Dedifferentiated amniotic fluid mesenchymal stem cell (primary cell): ENCODE measurements around the gene CSRNP3.
A peak's percentile ranks its signal among the peaks of the same experiment; 100 is the strongest.

Experiments used
- DNase-seq: peaks from one replicate; pipeline ENCODE4 v3.0.0-alpha.2; 2016; ENCODE audit errors: extremely low spot score

CSRNP3 gene

DNA sequence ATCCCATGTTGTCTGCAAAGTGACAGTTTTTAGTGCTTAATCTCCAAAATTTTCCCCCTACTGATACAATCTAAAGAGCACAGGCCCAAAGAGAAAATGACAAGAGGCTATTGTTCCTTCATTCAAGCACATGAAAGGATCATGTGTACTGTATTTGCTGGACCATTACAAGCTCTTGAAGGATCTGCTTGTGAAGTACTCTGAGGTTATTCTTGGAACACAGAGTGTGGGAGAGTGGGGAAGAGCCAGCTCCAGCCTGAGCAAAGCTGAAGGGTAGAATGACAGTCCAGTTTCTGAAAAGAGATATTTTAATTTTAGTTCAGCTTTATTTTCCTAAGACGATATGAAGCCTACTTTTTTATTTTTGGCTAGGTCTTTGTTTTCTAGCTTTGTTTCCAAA is 212.3 kb downstream of the CSRNP3 start:
- DNase-seq = no peak

DNA sequence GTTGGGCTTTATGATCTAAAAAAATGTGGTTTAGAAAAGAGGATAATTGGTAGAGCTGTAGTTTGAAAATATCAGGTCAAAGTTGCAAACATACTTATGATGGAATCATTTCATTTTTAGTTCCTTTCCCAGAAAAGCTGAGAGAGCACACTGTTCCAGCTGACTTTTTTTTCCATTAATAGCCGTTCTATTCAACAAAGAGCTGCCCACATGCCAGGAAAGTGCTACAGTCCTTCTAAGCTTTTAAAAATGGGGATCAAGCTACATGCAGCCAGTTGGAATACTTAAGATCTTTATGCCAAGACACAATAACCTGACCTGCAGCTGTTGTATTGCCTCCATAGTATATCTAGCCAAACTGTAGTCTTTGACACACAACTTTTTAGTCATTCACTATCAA is 213.0 kb downstream of the CSRNP3 start:
- DNase-seq = no peak

DNA sequence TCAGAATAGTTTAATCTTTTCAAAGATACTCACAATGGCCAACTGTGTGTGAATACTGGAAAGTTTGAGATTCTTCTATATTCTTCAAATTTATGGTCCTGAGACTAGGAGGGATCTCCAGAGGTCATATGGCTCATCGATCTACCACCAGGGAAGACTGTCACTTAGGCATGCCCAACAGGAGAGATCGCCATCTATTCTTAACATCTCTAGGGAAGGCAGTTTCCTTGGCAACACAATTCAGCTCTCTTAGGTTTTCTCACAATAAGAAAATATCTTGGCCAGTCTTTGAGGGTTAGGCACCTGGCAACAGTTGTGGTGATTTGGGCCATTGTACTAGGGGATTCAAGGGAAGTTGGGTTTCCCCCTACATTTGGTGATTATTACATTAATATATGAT is 217.3 kb downstream of the CSRNP3 start:
- no peak for DNase-seq

DNA sequence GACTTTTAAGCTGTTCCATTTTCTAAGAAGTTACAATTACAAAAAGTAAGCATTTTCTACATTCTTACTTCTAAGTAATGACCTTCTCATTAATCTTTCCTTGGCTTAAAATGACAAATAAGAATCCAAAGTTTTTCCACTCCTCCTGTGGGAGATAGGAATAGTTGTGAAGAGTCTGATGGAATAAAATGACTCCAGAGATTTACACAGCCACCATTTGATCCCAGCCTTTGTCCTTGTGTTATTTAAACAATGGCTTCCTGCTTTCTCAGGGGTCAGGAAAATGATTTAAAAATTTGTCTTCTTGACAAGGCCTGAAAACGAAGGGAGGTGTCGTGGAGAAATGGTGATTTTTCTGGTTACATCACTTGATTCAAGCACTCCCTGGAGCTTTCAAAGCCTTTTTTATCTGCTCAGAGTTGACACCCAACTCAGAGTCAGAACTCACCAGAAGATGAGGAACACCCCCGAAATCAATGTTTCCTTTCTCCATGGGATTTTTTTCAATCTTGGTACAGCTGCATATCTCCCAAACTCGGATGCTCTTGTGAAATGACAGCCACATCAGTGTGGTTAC is 218.0 kb downstream of the CSRNP3 start:
- no peak for DNase-seq

DNA sequence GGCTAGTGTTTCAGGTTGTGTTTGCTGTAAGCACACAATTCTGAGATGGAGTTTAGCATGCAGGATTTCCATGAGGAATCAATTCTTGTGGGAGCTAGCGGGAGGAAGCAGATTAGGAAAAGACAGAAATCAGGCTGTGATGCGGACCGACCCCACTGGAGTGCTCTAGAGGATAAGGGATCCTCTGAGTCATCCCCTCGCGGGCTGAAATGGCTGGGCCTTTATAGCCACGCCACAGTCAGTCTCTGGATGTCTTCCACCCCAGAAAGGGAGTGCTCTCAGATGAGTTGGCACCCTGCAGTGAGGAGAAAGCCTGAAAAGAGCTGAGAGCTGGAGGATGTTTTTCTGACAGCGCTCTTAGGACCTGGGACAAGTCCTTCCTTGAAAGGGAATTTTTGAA is 222.1 kb downstream of the CSRNP3 start:
- DNase-seq = peak; percentile 39

DNA sequence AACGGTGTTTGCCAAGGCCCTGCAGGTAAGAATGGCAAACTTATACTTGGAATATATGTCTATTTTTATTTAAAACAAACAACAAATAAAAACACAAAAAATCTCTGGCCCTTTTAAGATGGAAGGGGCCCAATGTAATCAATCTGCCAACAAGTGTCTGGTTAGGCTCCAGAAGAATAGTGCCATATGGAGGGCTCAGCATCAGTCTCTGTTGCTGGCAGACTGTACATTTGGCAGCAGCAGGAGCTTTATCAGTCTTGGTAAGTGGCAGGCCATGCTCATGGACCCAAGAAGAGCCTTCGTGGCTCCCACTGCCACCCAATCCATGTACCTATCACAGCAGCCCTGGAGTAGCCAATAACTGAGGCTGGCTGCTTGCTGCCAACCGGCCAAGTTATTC is 223.4 kb downstream of the CSRNP3 start:
- DNase-seq = no peak

DNA sequence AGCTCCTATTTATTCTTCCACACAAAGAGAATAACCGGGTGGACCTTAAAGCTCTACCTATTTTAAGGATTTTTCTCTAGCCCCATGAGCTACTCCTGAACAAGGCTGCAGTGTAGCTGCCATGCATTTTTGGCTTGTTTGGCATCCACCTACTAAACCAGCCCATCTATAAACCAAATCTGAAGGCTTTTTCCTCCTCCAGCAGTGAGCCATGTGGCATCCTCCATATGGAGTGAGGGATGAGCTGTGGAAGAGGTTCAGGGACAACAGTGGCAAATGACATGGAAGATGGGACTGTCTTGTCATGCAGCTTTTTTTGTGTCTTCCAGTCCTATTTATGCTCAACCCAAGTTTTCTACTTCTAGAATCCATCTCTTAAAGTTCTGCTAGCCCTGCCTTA is 224.3 kb downstream of the CSRNP3 start:
- DNase-seq = no peak

DNA sequence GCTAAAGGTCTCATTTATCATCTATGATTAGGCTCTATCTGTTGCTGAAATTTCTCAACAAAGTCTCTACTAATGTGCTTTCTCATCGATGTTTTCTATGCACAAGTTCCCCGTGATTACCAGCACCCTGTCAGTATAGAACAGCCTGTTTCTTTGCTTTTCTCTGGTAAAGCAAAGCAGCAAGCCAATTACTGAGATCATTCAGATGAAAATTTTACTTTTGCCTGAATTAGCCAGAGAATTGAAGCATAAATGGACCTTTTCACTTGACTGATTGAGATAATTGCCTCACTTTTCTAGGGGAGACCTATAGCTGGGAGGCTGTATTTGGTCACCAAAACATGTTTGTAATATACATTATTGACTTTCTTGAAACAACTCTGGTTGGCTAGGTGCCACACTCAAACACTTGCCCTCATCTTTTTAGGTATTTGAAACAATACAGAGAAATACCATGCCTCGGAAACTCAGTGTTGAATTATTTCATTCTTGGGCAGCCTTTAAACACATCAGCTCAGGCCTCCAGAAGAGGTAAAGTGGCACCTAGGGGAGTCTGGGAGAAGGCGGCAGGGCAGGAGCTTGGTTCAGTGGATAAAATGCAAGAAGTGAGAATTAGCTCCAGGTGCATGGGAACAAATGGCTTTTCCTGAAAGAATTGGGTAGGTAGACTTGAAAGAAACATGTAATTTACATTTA is 228.4 kb downstream of the CSRNP3 start:
- no peak for DNase-seq

DNA sequence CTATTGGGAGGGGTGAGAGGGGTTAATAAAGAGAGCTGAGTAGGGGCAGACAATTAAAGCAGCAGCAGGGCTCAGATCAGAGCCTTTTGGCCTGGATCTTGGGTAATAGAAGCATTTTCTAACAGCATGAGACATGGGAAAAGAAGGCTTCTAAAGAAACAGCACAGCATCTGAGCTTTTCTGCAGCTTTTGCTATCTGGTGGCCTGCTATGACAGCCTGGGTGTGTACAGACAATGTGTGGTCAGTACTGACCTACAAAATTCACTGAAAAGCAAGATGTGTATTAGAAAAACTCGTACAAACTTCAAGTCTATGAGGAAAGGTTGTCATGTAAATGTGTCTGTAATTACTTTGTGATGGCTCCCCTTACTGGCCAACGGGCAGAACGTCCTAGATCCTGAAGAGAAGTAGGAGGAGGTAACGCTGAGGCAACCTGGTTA is 229.0 kb downstream of the CSRNP3 start:
- DNase-seq = peak; percentile 72

DNA sequence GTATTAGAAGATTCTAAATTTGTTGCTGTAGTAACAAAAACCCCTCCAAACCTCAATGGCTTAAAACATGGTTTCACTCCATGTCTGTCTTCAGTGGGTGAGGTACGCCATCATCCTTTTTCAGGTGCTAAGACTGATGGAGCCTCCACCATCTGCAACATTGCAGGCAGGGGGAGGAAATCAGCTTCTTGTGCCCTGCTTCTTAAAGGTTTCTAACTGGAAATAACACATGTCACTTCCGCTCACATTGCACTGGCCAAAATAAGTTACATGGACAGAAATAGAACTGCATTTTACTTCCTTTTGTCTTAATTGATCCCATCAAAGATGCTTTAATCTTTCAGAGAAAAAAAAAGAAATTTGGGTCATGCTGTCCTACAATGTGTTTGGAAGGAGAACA is 230.4 kb downstream of the CSRNP3 start:
- DNase-seq = no peak

DNA sequence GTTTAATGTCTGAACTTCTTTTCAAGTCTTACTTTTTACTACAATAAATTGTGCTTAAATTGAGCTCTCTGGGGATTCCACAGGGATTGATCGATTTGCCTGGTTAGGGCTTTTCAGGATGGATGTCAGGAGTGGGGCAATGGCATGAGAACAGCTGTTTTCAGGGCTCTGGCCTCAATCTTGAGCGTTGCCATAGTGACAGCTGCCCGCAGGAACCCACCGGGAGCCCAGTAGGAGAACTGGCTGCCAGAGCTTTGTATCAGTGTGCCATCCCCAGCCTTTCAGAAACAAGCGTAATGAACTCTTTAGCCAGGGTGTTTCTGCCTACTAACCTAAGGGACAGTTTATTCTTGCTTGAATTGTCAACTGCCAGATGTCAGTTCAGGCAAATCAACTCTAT is 231.0 kb downstream of the CSRNP3 start:
- DNase-seq = no peak

DNA sequence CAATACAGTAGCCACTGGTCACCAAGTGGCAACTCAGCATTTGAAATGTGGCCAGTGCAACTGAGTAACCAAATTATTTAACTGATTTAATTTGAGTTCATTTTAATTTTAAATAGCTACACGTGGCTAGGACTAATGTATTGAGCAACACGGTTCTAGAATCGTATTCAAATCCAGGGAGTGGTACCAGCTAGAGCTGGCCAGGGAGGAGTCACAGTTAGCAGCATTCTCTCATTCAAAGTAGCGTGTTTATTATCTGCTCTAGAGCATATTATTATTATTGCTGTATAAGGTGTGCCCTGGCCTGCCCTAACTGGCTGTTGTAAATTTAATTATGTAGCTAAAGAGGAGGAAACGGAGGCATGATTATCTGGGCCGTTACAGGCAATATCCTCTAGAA is 231.6 kb downstream of the CSRNP3 start:
- DNase-seq = no peak

DNA sequence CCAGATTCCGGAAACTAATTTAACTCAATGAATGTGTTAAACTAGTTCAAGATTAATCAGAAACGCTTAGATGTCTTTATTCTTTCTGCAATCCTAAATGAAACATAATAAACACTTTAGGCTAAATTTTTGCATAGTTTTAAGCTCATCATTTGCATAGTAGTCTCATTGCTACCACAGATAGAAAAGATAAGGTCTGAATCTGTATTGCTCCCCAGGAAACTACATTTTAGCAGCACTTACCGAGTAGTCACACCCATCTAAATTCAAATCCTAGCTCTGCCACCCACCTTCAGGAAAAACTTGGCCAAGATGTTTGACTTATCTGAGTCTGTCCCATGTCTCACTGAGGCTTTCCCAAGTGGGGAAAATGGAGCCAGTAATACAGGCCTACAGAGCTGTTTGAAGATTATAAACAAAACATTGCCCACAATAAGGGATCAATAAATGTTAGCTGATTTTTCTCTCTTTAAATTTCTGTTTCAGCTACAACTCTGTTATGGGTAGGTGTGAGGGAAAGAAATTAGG is 237.5 kb downstream of the CSRNP3 start:
- no peak for DNase-seq

DNA sequence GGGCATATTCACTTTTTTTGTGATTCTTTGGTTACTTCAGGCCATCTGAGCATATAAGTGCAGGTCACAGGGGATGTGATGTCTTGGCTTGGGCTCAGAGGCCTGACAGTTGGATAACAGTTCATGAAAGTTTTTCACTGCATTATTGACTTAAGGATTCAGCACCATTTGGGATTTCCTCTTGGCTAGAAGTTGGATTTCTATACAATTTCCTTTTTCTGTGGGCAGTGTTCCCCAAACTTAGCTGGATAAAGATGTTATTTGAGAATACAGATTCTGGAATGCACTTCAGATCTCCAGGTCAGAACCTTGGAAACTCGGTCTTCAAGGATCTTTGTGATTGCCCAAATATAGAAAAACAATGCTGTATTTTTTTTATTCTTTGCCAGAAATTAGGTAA is 246.6 kb downstream of the CSRNP3 start:
- DNase-seq = no peak

DNA sequence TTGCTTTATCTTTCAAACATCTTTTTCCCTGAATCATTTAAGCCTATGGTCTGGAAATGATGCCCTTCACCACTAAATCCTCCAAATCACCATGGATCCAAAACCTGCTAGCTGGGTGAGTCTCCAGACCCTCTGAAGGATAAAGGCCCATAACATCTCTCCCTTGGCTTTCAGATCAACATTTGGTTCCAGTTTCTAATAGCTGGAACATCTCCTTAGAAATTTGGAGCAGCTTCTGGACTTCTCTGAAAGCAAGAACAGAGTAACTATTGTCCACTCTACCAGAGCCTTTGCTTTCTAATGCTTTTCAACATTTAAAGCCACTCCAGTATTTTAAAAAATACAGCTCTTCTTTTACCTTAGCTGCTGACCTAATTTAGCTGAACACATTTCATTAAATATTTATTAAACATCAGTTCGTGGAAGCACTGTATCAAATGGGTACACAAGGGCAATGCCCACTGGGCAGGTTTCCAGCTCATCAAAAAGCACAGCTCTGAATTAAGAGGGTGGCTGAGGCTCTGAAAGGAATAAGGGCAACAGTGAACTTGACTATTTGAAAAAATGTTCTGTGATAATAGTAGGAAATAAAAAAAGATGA is 249.2 kb downstream of the CSRNP3 start:
- no peak for DNase-seq

DNA sequence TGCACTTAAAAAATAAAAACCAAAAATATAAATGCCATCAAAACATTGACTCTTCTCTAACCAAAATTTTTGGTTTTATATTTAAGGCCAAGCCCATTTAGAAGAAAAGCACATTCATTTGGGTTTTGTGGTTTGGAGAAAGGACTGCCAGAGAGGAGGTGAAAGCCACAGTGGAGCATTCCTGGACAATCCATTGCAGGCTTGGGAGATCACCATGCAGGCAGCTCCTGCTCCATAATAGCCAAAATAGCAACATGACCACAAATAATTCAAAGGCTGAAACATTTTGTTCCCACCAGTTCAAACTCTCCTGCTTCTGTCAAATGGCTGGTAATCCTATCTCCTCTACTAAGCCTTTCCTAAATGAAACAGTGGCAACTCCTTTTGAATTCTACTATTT is 251.0 kb downstream of the CSRNP3 start:
- peak; percentile 20 for DNase-seq

DNA sequence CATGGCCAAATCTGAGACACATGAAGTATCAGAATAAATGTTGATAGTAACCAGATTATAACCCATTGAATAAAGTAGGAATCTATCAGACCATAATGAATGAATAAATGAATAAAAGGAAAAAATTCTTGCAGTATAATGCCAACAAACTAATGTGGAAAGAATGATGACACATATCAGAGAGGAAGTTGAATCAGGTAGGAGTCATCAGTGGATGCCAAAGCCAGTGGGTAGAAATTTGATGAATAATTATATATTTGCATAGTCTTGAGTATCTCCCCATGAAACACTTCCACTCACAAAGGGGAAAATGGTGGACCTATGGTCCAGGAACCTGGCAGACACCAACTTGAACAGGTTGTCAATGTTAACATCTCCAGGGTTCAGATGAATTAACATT is 255.9 kb downstream of the CSRNP3 start:
- DNase-seq = no peak
